ENCODE measurements around the gene PTGS2.

Gene PTGS2

DNA sequence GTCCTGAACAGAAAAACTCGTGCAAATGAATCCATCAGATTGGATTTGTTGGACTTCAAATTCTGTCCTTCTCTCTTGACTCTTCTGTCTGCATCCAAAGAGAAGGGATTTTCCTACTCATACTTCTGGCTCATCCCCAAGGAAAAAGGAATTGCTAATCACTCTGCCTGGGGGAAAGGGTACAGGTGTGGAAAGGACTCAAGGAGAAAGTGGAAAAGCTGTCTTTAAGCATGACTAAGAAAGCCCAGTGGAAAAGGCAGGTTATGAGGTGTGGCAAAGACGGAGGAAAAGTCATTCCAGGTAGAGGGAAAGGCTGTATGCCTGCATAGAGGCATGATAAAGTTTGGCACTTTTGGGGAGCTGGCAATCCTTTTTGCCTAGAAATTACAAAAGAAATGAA, 43.4 kb downstream of the PTGS2 start:
- H3K9me3 ChIP-seq (ENCODE audit: control insufficient read depth in 1 of 2, low read length in 2 of 2) = no peaks in the 10 kb centered on the region
- H3K4me1 ChIP-seq (ENCODE audit: control insufficient read depth in 1 of 2, insufficient read depth in 2 of 2, low read length in 2 of 2) = no peaks in the 10 kb centered on the region
- no peak overlapping the region for H3K4me3 ChIP-seq (ENCODE audit: low read depth in 1 of 2, low read length in 2 of 2)
- H3K27ac ChIP-seq (ENCODE audit: low read length) = no peak overlapping the region
- H3K36me3 ChIP-seq (ENCODE audit: control insufficient read depth in 1 of 2, insufficient read depth in 2 of 2, low read length in 2 of 2) = no peaks in the 10 kb centered on the region
- H3K27me3 ChIP-seq (ENCODE audit: low read depth, low read length) = no peaks in the 10 kb centered on the region

- H3K9me3 ChIP-seq (ENCODE audit: control insufficient read depth in 1 of 2, low read length in 2 of 2) = no peaks in the 10 kb centered on the region
- H3K27ac ChIP-seq (ENCODE audit: low read length) = no peak overlapping the region
- H3K4me3 ChIP-seq (ENCODE audit: low read depth in 1 of 2, low read length in 2 of 2) = no peak overlapping the region
- H3K36me3 ChIP-seq (ENCODE audit: control insufficient read depth in 1 of 2, insufficient read depth in 2 of 2, low read length in 2 of 2) = no peaks in the 10 kb centered on the region
- no peaks in the 10 kb centered on the region for H3K4me1 ChIP-seq (ENCODE audit: control insufficient read depth in 1 of 2, insufficient read depth in 2 of 2, low read length in 2 of 2)
- H3K27me3 ChIP-seq (ENCODE audit: low read depth, low read length) = no peaks in the 10 kb centered on the region
Observed at GRCh38 chr1:186634511-186634910, 45.7 kb downstream of the PTGS2 start.

GRCh38 chr1:186633116-186633515, 47.1 kb downstream of the PTGS2 start:
- H3K27ac ChIP-seq (ENCODE audit: low read length) = no peak overlapping the region
- no peaks in the 10 kb centered on the region for H3K9me3 ChIP-seq (ENCODE audit: control insufficient read depth in 1 of 2, low read length in 2 of 2)
- no peaks in the 10 kb centered on the region for H3K27me3 ChIP-seq (ENCODE audit: low read depth, low read length)
- no peaks in the 10 kb centered on the region for H3K4me1 ChIP-seq (ENCODE audit: control insufficient read depth in 1 of 2, insufficient read depth in 2 of 2, low read length in 2 of 2)
- no peak overlapping the region for H3K4me3 ChIP-seq (ENCODE audit: low read depth in 1 of 2, low read length in 2 of 2)
- no peaks in the 10 kb centered on the region for H3K36me3 ChIP-seq (ENCODE audit: control insufficient read depth in 1 of 2, insufficient read depth in 2 of 2, low read length in 2 of 2)

DNA sequence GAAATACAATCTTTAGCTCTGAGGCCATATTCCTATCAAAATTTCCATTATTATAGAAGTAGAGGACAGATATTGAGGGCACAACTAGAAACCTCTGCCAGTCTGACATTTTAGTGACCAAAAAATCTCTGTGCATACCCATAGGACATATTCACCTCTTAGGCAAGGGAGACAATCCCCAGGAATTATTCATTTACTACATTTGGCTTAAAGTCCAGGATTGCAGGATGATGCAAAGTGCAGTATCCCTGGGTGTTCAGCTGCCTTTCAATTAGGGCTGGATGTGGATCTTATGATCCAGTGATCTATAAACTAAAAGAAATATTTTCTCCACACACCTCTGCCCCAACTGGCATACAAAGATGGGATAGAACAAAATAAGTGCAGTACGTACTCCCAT, 50.9 kb downstream of the PTGS2 start:
- H3K27me3 ChIP-seq (ENCODE audit: low read depth, low read length) = no peaks in the 10 kb centered on the region
- H3K9me3 ChIP-seq (ENCODE audit: control insufficient read depth in 1 of 2, low read length in 2 of 2) = no peaks in the 10 kb centered on the region
- H3K27ac ChIP-seq (ENCODE audit: low read length) = no peak overlapping the region
- H3K4me1 ChIP-seq (ENCODE audit: control insufficient read depth in 1 of 2, insufficient read depth in 2 of 2, low read length in 2 of 2) = no peaks in the 10 kb centered on the region
- no peak overlapping the region for H3K4me3 ChIP-seq (ENCODE audit: low read depth in 1 of 2, low read length in 2 of 2)
- no peaks in the 10 kb centered on the region for H3K36me3 ChIP-seq (ENCODE audit: control insufficient read depth in 1 of 2, insufficient read depth in 2 of 2, low read length in 2 of 2)

DNA sequence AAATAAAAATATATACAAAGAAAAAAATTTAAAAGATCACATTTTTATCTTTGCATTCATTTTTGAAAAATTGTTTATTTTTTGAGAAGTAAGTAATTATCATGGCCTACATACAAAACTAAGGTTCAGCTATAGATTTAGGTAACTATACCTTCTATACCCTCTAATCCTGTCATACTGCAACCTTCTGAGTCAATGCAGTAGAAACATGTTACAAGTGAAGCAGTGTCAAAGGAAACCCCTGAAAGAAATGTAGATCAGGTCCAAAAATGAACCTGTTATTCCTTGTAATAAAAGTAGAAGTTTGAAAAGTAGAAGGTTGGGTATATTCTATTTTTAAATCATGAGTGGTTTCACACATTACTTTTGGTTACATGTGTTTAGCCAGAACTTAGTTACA, 51.3 kb downstream of the PTGS2 start:
- Histone ChIP-seq H3K27ac (ENCODE audit: low read length) (no peak overlapping the region), H3K4me1 (ENCODE audit: control insufficient read depth in 1 of 2, insufficient read depth in 2 of 2, low read length in 2 of 2) (no peaks in the 10 kb centered on the region), H3K36me3 (ENCODE audit: control insufficient read depth in 1 of 2, insufficient read depth in 2 of 2, low read length in 2 of 2) (no peaks in the 10 kb centered on the region), H3K9me3 (ENCODE audit: control insufficient read depth in 1 of 2, low read length in 2 of 2) (no peaks in the 10 kb centered on the region), H3K4me3 (ENCODE audit: low read depth in 1 of 2, low read length in 2 of 2) (no peak overlapping the region), H3K27me3 (ENCODE audit: low read depth, low read length) (no peaks in the 10 kb centered on the region)

DNA sequence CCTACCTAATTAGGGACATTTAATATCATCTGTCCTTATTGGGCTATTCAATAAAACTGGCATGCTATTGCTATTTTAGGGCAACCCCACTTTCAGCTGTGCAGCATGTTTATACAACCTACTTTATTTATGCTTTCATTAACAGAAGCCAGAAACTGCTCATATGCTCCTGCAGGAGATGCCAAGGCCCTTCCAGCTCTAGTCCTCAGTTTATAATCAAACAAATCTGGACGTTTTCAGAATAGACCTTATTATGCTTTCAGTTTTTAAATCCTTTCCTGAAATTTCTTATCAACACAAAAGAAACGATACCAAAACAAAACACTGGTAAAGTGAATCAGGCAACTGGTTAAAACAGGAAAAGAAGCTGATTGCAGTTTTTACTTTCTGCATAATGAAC, 53.2 kb downstream of the PTGS2 start:
- Histone ChIP-seq H3K4me3 (ENCODE audit: low read depth in 1 of 2, low read length in 2 of 2) (no peak overlapping the region), H3K27me3 (ENCODE audit: low read depth, low read length) (no peaks in the 10 kb centered on the region), H3K36me3 (ENCODE audit: control insufficient read depth in 1 of 2, insufficient read depth in 2 of 2, low read length in 2 of 2) (no peaks in the 10 kb centered on the region), H3K4me1 (ENCODE audit: control insufficient read depth in 1 of 2, insufficient read depth in 2 of 2, low read length in 2 of 2) (no peaks in the 10 kb centered on the region), H3K27ac (ENCODE audit: low read length) (peak overlapping the region; percentile 69), H3K9me3 (ENCODE audit: control insufficient read depth in 1 of 2, low read length in 2 of 2) (no peaks in the 10 kb centered on the region)

GRCh38 chr1:186626356-186626932, 53.8 kb downstream of the PTGS2 start:
- Histone ChIP-seq H3K27me3 (ENCODE audit: low read depth, low read length) (no peaks in the 10 kb centered on the region), H3K9me3 (ENCODE audit: control insufficient read depth in 1 of 2, low read length in 2 of 2) (no peaks in the 10 kb centered on the region), H3K4me3 (ENCODE audit: low read depth in 1 of 2, low read length in 2 of 2) (no peak overlapping the region), H3K36me3 (ENCODE audit: control insufficient read depth in 1 of 2, insufficient read depth in 2 of 2, low read length in 2 of 2) (no peaks in the 10 kb centered on the region), H3K27ac (ENCODE audit: low read length) (peak overlapping the region; percentile 69), H3K4me1 (ENCODE audit: control insufficient read depth in 1 of 2, insufficient read depth in 2 of 2, low read length in 2 of 2) (no peaks in the 10 kb centered on the region)

DNA sequence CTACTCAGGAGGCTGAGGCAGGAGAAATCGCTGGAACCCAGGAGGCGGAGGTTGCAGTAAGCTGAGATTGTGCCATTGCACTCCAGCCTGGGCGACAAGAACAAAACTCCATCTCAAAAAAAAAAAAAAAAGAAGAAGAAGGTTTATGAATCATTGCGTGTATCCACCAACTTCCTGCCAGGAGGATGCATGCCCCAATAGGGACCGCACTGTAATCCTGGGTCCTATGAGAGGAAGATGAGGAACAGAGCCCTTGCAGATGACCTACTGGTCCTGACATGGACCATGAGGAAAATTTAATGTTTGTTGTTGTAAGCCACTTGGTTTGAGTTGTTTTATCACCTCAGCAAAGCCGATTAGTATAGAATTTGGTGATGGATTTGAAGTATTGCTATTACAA, 56.7 kb downstream of the PTGS2 start:
- no peak overlapping the region for H3K4me3 ChIP-seq (ENCODE audit: low read depth in 1 of 2, low read length in 2 of 2)
- no peaks in the 10 kb centered on the region for H3K36me3 ChIP-seq (ENCODE audit: control insufficient read depth in 1 of 2, insufficient read depth in 2 of 2, low read length in 2 of 2)
- no peaks in the 10 kb centered on the region for H3K9me3 ChIP-seq (ENCODE audit: control insufficient read depth in 1 of 2, low read length in 2 of 2)
- no peaks in the 10 kb centered on the region for H3K27me3 ChIP-seq (ENCODE audit: low read depth, low read length)
- H3K4me1 ChIP-seq (ENCODE audit: control insufficient read depth in 1 of 2, insufficient read depth in 2 of 2, low read length in 2 of 2) = peaks cover 0 to 6% of the 10 kb centered on the region in 2 donors
- H3K27ac ChIP-seq (ENCODE audit: low read length) = no peak overlapping the region

Measured in muscle layer of duodenum (tissue), 2 donors.